LHCN-M2 (cell line): Measurements from ENCODE around the gene RNF14. TPM values are rescaled to one million over a fixed set of nuclear protein-coding genes. Genes with fewer than 3 reads are reported as not detected.

Experiments
- DNase-seq: peaks from one replicate; pipeline ENCODE4 v3.0.0-alpha.2; 2012; ENCODE audit warnings: low read depth
- total RNA-seq: library from RNA; depleted of rRNA; stranded (reverse); fragments of >200 nt; gene quantifications from 2 replicates; pipeline ENCODE4 v1.2.3, GENCODE V29; 2014

Gene RNF14
- total RNA-seq, 1 experiment from 2014 or later, result 99.4 TPM

DNA sequence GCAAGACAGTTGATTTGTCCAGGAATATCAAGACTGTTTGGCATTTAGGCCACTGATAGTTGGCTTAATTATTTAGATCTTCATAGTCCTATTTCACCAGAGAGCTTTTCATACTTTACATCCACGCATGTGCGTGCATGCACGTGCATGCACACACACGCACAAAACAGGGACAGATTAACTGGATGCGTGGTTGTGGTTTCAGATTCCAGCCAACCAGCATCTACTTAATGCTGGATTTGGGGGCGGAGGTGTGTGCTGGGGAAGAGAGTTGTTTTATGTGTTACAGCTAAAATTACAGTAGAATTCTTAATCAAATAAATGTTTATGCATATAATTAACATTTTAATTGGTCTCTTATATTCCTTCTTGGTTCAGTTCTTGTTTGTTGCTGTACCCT lies 7.3 kb downstream of the RNF14 start:
- DNase-seq, result no peak

- DNase-seq, result no peak
These were observed 9.5 kb downstream of the RNF14 start for GRCh38 chr5:141978389-141978788.

GRCh38 chr5:141982626-141983025 lies 13.7 kb downstream of the RNF14 start:
- no peak for DNase-seq

- no peak for DNase-seq
These were observed 17.2 kb downstream of the RNF14 start for GRCh38 chr5:141986072-141986471.

- DNase-seq, result no peak
These were observed 20.8 kb downstream of the RNF14 start for GRCh38 chr5:141989720-141990119.

GRCh38 chr5:141992349-141992963 lies 23.6 kb downstream of the RNF14 start:
- DNase-seq, result peak; percentile 57

GRCh38 chr5:141994511-141995136 lies 25.7 kb downstream of the RNF14 start:
- no peak for DNase-seq

DNA sequence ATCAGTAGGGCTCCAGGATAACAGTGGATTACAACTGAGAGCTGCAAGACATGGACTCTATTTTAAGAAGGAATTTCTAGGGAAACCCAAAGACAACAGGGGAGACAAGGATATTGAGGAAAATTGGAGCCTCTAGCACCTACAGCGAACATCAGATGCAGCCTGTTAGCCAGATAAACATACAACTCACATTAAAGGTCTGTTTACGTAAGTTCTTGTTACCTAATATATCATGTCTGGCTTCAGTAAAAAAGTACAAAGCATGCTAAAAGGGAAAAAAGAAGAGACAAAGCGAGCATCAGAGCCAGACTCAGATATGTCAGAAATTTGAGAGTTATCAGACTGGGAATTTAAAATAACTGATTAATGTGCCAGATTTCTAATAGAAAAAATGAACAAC lies 26.8 kb downstream of the RNF14 start:
- no peak for DNase-seq

GRCh38 chr5:141997358-141997960 lies 28.6 kb downstream of the RNF14 start:
- no peak for DNase-seq

DNA sequence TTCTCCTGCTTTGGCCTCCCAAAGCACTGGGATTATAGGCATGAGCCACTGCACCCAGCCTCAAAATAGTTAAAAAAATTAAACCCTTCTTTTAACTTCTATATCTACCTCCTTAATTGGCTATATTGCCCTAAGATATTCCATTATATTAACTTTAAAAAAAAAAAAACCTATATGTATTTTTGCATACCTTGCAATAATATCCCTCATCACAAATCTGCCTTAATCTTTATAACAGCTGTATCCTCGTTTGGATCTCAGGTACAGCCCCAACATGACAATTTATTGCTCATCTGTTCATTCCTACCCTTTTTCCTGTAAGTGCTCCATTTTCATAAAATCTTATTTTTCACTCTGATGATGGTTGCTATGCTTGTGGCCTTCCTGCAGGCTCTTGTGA lies 31.3 kb downstream of the RNF14 start:
- no peak for DNase-seq

DNA sequence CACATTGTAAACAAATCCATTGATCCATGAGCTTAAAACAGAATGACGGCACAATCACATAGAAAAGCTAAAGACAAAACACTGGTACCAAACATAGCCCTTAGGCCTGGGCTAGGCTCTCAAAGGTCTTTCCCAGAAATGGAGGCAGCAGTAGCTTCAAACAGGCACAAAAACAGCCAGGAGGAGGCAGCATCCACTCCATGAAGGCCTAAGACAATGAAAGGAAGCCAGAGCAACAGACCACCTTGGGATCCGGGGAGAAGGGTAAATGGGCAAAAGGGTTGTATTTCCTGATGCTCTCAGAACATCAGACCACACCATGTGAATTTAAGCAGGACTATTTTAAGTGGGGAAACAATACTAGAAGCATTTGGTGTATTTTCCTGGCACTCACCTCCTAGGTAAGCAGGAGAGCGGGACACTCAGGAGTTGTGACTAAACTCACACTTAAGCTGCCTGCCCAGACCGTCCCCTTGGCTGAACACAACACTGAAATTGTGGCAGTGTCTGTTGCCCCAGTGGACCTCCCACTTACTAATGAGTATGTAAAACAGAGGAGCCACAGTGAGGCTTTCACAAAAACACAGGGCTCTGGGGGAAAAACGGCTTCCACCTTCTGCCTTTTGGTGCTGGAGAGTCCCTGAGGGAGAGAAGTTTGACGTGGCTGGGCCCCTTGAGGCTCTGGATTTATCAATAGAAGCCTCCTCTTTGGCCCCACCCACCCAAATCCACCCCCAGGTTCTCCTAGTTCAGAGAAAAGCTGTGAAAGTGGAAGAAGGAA lies 32.0 kb downstream of the RNF14 start:
- DNase-seq, result no peak

GRCh38 chr5:142003266-142003800 lies 34.4 kb downstream of the RNF14 start:
- no peak for DNase-seq

- DNase-seq, result no peak
These were observed 37.7 kb downstream of the RNF14 start for GRCh38 chr5:142006363-142007236.

DNA sequence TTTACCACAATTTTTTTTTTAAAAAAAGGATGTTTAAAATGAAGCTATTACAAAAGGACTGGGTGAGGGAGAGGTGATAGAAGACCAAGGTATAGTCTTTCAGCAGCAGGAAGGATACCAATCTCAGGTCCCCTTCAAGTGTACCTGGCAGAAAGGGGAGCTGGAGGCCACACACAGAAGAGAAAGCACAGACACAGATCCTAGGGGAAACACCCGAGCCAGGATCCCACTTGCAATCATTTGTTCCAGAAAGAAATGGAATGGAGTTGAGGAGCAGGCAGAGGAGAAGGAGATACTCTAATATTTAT lies 38.3 kb downstream of the RNF14 start:
- no peak for DNase-seq

GRCh38 chr5:142008813-142009212 lies 39.9 kb downstream of the RNF14 start:
- DNase-seq, result no peak

GRCh38 chr5:142009886-142010285 lies 41.0 kb downstream of the RNF14 start:
- no peak for DNase-seq

- no peak for DNase-seq
These were observed 42.8 kb downstream of the RNF14 start for GRCh38 chr5:142011572-142012185.

- peak; percentile 29 for DNase-seq
These were observed 43.4 kb downstream of the RNF14 start for GRCh38 chr5:142012186-142012785.

- DNase-seq, result peak; percentile 61
These were observed 44.0 kb downstream of the RNF14 start, which contains the start of gene GNPDA1 for GRCh38 chr5:142012792-142013388. Gene GNPDA1 (minus strand): TSS chr5:142013027. CDS start chr5:142012035, 992 bp downstream.
